Mammary epithelial cell (primary cell): ENCODE data around the gene PLEKHM3.

Source experiments
- EZH2 ChIP-seq: IDR thresholded peaks from 2 replicates; pipeline ENCODE4 v1.6.1; 2012; ENCODE audit warnings: low read length, inconsistent platforms, borderline replicate concordance
- TF ChIP-seq, protein P1 (sequence below), 2 donors: IDR thresholded peaks in 1 of 2; conservative IDR thresholded peaks in 1 of 2; 2 replicates each; pipeline ENCODE4 v1.5.1; 2011 to 2012; ENCODE audit warnings: inconsistent platforms in 2 of 2, low read length in 2 of 2, mild to moderate bottlenecking in 2 of 2, control low read depth in 1 of 2, low read depth in 1 of 2; ENCODE audit not compliant: insufficient read depth in 1 of 2; ENCODE audit errors: extremely low read depth in 1 of 2

DNA sequence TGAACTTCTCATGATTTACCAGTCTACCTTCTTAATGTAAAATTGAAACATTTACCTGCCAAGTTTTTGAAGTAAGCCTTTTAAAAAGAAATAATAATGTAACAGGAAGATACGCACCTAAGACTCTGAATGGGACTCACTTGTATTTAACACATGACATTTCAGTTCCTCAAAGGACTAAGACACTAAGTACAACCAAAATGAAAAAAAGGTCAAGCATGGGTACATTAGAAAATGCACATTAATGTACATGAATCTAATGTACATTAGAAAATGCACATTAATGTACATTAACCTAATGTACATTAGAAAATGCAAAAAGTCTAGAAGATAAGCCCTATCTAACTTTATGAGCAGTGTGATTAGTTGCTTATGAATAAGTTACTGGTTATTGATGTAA, 186.3 kb downstream of the PLEKHM3 start:
- TF ChIP-seq, protein P1, sequence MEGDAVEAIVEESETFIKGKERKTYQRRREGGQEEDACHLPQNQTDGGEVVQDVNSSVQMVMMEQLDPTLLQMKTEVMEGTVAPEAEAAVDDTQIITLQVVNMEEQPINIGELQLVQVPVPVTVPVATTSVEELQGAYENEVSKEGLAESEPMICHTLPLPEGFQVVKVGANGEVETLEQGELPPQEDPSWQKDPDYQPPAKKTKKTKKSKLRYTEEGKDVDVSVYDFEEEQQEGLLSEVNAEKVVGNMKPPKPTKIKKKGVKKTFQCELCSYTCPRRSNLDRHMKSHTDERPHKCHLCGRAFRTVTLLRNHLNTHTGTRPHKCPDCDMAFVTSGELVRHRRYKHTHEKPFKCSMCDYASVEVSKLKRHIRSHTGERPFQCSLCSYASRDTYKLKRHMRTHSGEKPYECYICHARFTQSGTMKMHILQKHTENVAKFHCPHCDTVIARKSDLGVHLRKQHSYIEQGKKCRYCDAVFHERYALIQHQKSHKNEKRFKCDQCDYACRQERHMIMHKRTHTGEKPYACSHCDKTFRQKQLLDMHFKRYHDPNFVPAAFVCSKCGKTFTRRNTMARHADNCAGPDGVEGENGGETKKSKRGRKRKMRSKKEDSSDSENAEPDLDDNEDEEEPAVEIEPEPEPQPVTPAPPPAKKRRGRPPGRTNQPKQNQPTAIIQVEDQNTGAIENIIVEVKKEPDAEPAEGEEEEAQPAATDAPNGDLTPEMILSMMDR (conservative IDR thresholded peaks at IDR 0.05 in 1 of 2, IDR thresholded peaks at IDR 0.05 in 1 of 2; ENCODE audit: extremely low read depth in 1 of 2, insufficient read depth in 1 of 2, low read depth in 1 of 2, low read length in 2 of 2) = no peak
- no peak for TF ChIP-seq EZH2
